SK-N-MC (cell line): Measurements from ENCODE around the gene IL11RA.
A peak's percentile ranks its signal among the peaks of the same experiment; 100 is the strongest.

Experiments used
- DNase-seq: peaks from one replicate; pipeline ENCODE4 v3.0.0-alpha.2; 2011; ENCODE audit warnings: low read depth, low spot score
- H3K27ac ChIP-seq: fragments of 200-600 bp; sonication (generic); 2 replicates; pipeline ENCODE4 v1.5.1; 2016; ENCODE audit warnings: mixed run types
- H3K36me3 ChIP-seq: fragments of 200-600 bp; sonication (generic); 2 replicates; pipeline ENCODE4 v1.6.1; 2017; ENCODE audit warnings: antibody characterized with exemption, low read length, mixed read lengths; ENCODE audit not compliant: insufficient read depth
- H3K4me3 ChIP-seq: fragments of 200-600 bp; sonication (generic); 2 replicates; pipeline ENCODE4 v1.5.1; 2016
- H3K9ac ChIP-seq: fragments of 200-600 bp; sonication (generic); 2 replicates; pipeline ENCODE4 v1.8.0; 2017; ENCODE audit warnings: mixed run types, mixed read lengths; ENCODE audit not compliant: insufficient read length
- H3K9me3 ChIP-seq: fragments of 200-600 bp; sonication (generic); 2 replicates; pipeline ENCODE4 v1.6.1; 2017; ENCODE audit warnings: low read depth, mild to moderate bottlenecking, antibody characterized with exemption, low read length, moderate library complexity, mixed read lengths
- EZH2 ChIP-seq: fragments of 200-600 bp; sonication (generic); IDR thresholded peaks from one replicate; pipeline ENCODE4 v1.6.1; 2017; ENCODE audit warnings: antibody characterized with exemption
- FOXP2 ChIP-seq: optimal IDR thresholded peaks from 2 replicates; pipeline ENCODE3; 2011; ENCODE audit warnings: mild to moderate bottlenecking, moderate library complexity; ENCODE audit not compliant: insufficient read depth; ENCODE audit errors: extremely low read length, control extremely low read depth
- POLR2AphosphoS5 ChIP-seq: IDR thresholded peaks from 2 replicates; pipeline ENCODE4 v1.6.1; 2012; ENCODE audit warnings: mild to moderate bottlenecking, low read depth, low read length, borderline replicate concordance

Gene IL11RA

GRCh38 chr9:34647651-34648050 lies 4.3 kb upstream of the IL11RA start:
- Histone ChIP-seq H3K9ac (peak overlapping the region; percentile 80), H3K9me3 (no peaks in the 10 kb centered on the region), H3K36me3 (peaks cover 20% of the 10 kb centered on the region; the same call in 1 of the 2 replicates), H3K27ac (no peak overlapping the region), H3K4me3 (peak overlapping the region; percentile 90)
- TF ChIP-seq FOXP2 = no peak
- TF ChIP-seq EZH2 = no peak
- TF ChIP-seq POLR2AphosphoS5 = no peak
- no peak for DNase-seq

- TF ChIP-seq FOXP2 (no peak), POLR2AphosphoS5 (no peak), EZH2 (no peak)
- no peak for DNase-seq
- Histone ChIP-seq H3K9me3 (no peaks in the 10 kb centered on the region), H3K36me3 (peaks cover 20% of the 10 kb centered on the region; the same call in 1 of the 2 replicates), H3K4me3 (no peak overlapping the region), H3K9ac (no peak overlapping the region), H3K27ac (no peak overlapping the region)
Measured at GRCh38 chr9:34648673-34649072, 3.3 kb upstream of the IL11RA start.

- Histone ChIP-seq H3K4me3 (no peak overlapping the region), H3K9me3 (no peaks in the 10 kb centered on the region), H3K9ac (no peak overlapping the region), H3K27ac (peak overlapping the region; percentile 61; the same call in 1 of the 2 replicates), H3K36me3 (peaks cover 20% of the 10 kb centered on the region; the same call in 1 of the 2 replicates)
- DNase-seq = no peak
- TF ChIP-seq FOXP2 = no peak
- TF ChIP-seq POLR2AphosphoS5 = no peak
- TF ChIP-seq EZH2 = no peak
Measured at GRCh38 chr9:34650816-34651215, 1.2 kb upstream of the IL11RA start.

- Histone ChIP-seq H3K27ac (no peak overlapping the region), H3K9ac (no peak overlapping the region), H3K4me3 (no peak overlapping the region), H3K9me3 (no peaks in the 10 kb centered on the region), H3K36me3 (peaks cover 20% of the 10 kb centered on the region; the same call in 1 of the 2 replicates)
- TF ChIP-seq FOXP2 (no peak), POLR2AphosphoS5 (no peak), EZH2 (no peak)
- DNase-seq = no peak
Measured at GRCh38 chr9:34651321-34651720, 664 bp upstream of the IL11RA start.

- Histone ChIP-seq H3K27ac (peak overlapping the region; percentile 98), H3K9me3 (no peaks in the 10 kb centered on the region), H3K4me3 (peak overlapping the region; percentile 81), H3K36me3 (peaks cover 20% of the 10 kb centered on the region; the same call in 1 of the 2 replicates), H3K9ac (peak overlapping the region; percentile 78)
- no peak for DNase-seq
- no peak for TF ChIP-seq FOXP2
- TF ChIP-seq EZH2 = no peak
- no peak for TF ChIP-seq POLR2AphosphoS5
Measured at GRCh38 chr9:34652602-34653000, 616 bp downstream of the IL11RA start.

- Histone ChIP-seq H3K9ac (peak overlapping the region; percentile 78), H3K9me3 (no peaks in the 10 kb centered on the region), H3K27ac (peak overlapping the region; percentile 98), H3K4me3 (peak overlapping the region; percentile 81), H3K36me3 (peaks cover 18% of the 10 kb centered on the region; the same call in 1 of the 2 replicates)
- no peak for DNase-seq
- TF ChIP-seq EZH2 (no peak), POLR2AphosphoS5 (peak; percentile 84)
Measured at GRCh38 chr9:34653151-34654072, 1.4 kb downstream of the IL11RA start.

- H3K9me3 ChIP-seq = no peaks in the 10 kb centered on the region
- H3K27ac ChIP-seq = peak overlapping the region; percentile 98
- peak overlapping the region; percentile 78 for H3K9ac ChIP-seq
- peaks cover 8% of the 10 kb centered on the region; the same call in 1 of the 2 replicates for H3K36me3 ChIP-seq
- TF ChIP-seq FOXP2 = no peak
- TF ChIP-seq EZH2 = no peak
- no peak for TF ChIP-seq POLR2AphosphoS5
- no peak for DNase-seq
- H3K4me3 ChIP-seq = peak overlapping the region; percentile 81
Measured at GRCh38 chr9:34654323-34655051, 2.5 kb downstream of the IL11RA start.

- Histone ChIP-seq H3K9me3 (no peaks in the 10 kb centered on the region), H3K9ac (no peak overlapping the region), H3K36me3 (peaks cover 8% of the 10 kb centered on the region; the same call in 1 of the 2 replicates), H3K27ac (peak overlapping the region; percentile 98; the same call in 1 of the 2 replicates), H3K4me3 (peak overlapping the region; percentile 81; the same call in 1 of the 2 replicates)
- TF ChIP-seq POLR2AphosphoS5 = no peak
- no peak for TF ChIP-seq FOXP2
- no peak for TF ChIP-seq EZH2
- DNase-seq = no peak
Measured at GRCh38 chr9:34655394-34655793, 3.4 kb downstream of the IL11RA start.
